Naive thymus-derived CD4-positive, alpha-beta T cell (primary cell): ENCODE data around the gene ZNF276. TPM values are rescaled to one million over a fixed set of nuclear protein-coding genes. Genes with fewer than 3 reads are reported as not detected.
"Not testable (repeated sequence)": the region's sequence is repeated elsewhere in the genome, so short reads cannot be mapped to it uniquely, and the experiment has no call there.

Experiments used
- ATAC-seq: fragments of 150-1000 bp; cut with Tn5 transposase; 2 replicates; pipeline ENCODE4 v1.10.0; 2021; ENCODE audit warnings: mild to moderate bottlenecking, moderate library complexity
- CTCF ChIA-PET: fragments of 350-600 bp; sonication (Branson Sonifier 250); formaldehyde crosslinking; loops from one replicate; lab custom pipeline; 2021; ENCODE audit warnings: antibody characterized with exemption; lab: Charles Lee
- POLR2A ChIA-PET: fragments of 350-600 bp; sonication (Branson Sonifier 250); formaldehyde crosslinking; loops from one replicate; lab custom pipeline; 2021; ENCODE audit warnings: antibody characterized with exemption, inconsistent platforms; lab: Charles Lee
- DNase-seq, 9 donors: peaks; one replicate each; pipeline versions ENCODE4 v3.0.0 to v3.0.0-alpha.2; 2020 to 2022; ENCODE audit warnings: mixed read lengths in 1 of 9
- H3K27ac ChIP-seq: one replicate; pipeline ENCODE4 v1.7.0; 2013; ENCODE audit warnings: mild to moderate bottlenecking, low read depth, low read length, moderate library complexity
- H3K27me3 ChIP-seq, 2 donors: one replicate each; pipeline ENCODE4 v1.7.0; 2013; ENCODE audit warnings: low read length in 2 of 2, mild to moderate bottlenecking in 2 of 2, moderate library complexity in 2 of 2; ENCODE audit not compliant: control insufficient read depth in 2 of 2, insufficient read depth in 2 of 2
- H3K36me3 ChIP-seq, 3 experiments: 1 replicate in 2 of 3; 2 replicates in 1 of 3; pipeline ENCODE4 v1.7.0; 2013; ENCODE audit warnings: low read length in 3 of 3, mild to moderate bottlenecking in 3 of 3, moderate library complexity in 1 of 3; ENCODE audit not compliant: insufficient read depth in 3 of 3, control insufficient read depth in 2 of 3
- H3K4me1 ChIP-seq, 2 donors: one replicate each; pipeline ENCODE4 v1.7.0; 2013; ENCODE audit warnings: low read length in 2 of 2, mild to moderate bottlenecking in 2 of 2, moderate library complexity in 1 of 2; ENCODE audit not compliant: control insufficient read depth in 2 of 2, insufficient read depth in 2 of 2
- H3K4me3 ChIP-seq: 2 replicates; pipeline ENCODE4 v1.7.0; 2013; ENCODE audit warnings: mild to moderate bottlenecking, low read length
- H3K9me3 ChIP-seq, 3 experiments: 1 replicate in 2 of 3; 2 replicates in 1 of 3; pipeline ENCODE4 v1.7.0; 2013; ENCODE audit warnings: low read length in 3 of 3; ENCODE audit not compliant: control insufficient read depth in 2 of 3
- H3K27ac Mint-ChIP-seq, 9 donors: one replicate each; pipeline ENCODE4 v1.8.0; 2020 to 2022; ENCODE audit warnings: mixed read lengths in 9 of 9, mild to moderate bottlenecking in 8 of 9, moderate library complexity in 5 of 9, inconsistent platforms in 2 of 9
- H3K27me3 Mint-ChIP-seq, 5 donors: one replicate each; pipeline ENCODE4 v1.8.0; 2021 to 2022; ENCODE audit warnings: mixed read lengths in 5 of 5, mild to moderate bottlenecking in 1 of 5
- H3K36me3 Mint-ChIP-seq, 5 donors: one replicate each; pipeline ENCODE4 v1.8.0; 2020 to 2022; ENCODE audit warnings: mixed read lengths in 5 of 5, mild to moderate bottlenecking in 3 of 5, inconsistent platforms in 1 of 5
- H3K4me1 Mint-ChIP-seq, 7 donors: one replicate each; pipeline ENCODE4 v1.8.0; 2020 to 2022; ENCODE audit warnings: mixed read lengths in 7 of 7, mild to moderate bottlenecking in 3 of 7, inconsistent platforms in 1 of 7
- H3K4me3 Mint-ChIP-seq, 10 donors: one replicate each; pipeline ENCODE4 v1.8.0; 2020 to 2022; ENCODE audit warnings: mild to moderate bottlenecking in 10 of 10, mixed read lengths in 10 of 10, moderate library complexity in 6 of 10, inconsistent platforms in 2 of 10
- H3K9me3 Mint-ChIP-seq, 11 donors: one replicate each; pipeline ENCODE4 v1.8.0; 2020 to 2022; ENCODE audit warnings: mixed read lengths in 11 of 11, mild to moderate bottlenecking in 4 of 11, inconsistent platforms in 1 of 11, moderate library complexity in 1 of 11
- intact Hi-C, 2 donors: fragments of 100-400 bp; cut with micrococcal nuclease; formaldehyde crosslinking; loops; one replicate each; pipeline ENCODE4 v1.15.1; 2023
- polyA plus RNA-seq, 2 donors: library from polyadenylated mRNA; unstranded; fragments of 300-500 nt; fragmentation: Illumina TruSeq; gene quantifications; one replicate each; pipeline ENCODE4 v1.2.3, GENCODE V29; 2021
- total RNA-seq, 6 experiments: library from RNA in 5 of 6; stranded (reverse) in 5 of 6; gene quantifications; 1 replicate in 5 of 6; 2 replicates in 1 of 6; pipeline ENCODE4 v1.2.3 and lab custom pipeline; 2021 to 2026

ZNF276 gene
- total and polyA plus RNA-seq, 7 experiments from 2014 or later = 17.0 to 160 (median 115) TPM

- Histone ChIP-seq H3K4me1 (peaks cover 27 to 28% of the 10 kb centered on the region in 2 donors), H3K36me3 (peaks cover 0 to 29% (median 0%) of the 10 kb centered on the region in 3 experiments)
- H3K27ac ChIP-seq, intact Hi-C loops, H3K27me3 ChIP-seq, H3K9me3 Mint-ChIP-seq, H3K4me3 Mint-ChIP-seq, ATAC-seq, H3K4me3 ChIP-seq, H3K27me3 Mint-ChIP-seq, DNase-seq, H3K9me3 ChIP-seq, H3K36me3 Mint-ChIP-seq: not testable (repeated sequence)
- peak overlapping the region in 6 of 9 donors; percentile 9 to 89 (median 48) for H3K27ac Mint-ChIP-seq
- H3K4me1 Mint-ChIP-seq = peaks cover 0 to 34% (median 17%) of the 10 kb centered on the region in 7 donors
- ChIA-PET CTCF (interaction anchor here (1.5 to 4.1 kb wide), 3 partner anchors 34 to 163 kb away, joined by 6 to 71 read pairs (median 52); no protein-coding TSS in a partner anchor), POLR2A (interaction anchor here (0.8 to 3.5 kb wide), 5 partner anchors 9 to 174 kb away, joined by 4 to 23 read pairs (median 10); partner anchors contain the start of genes CDK10 and TCF25)
These were observed 22.6 kb upstream of the ZNF276 start for GRCh38 chr16:89698717-89699116.

GRCh38 chr16:89699629-89700099 lies 21.7 kb upstream of the ZNF276 start:
- intact Hi-C loops = loop anchor here (1.0 to 10.0 kb wide), 15 partner anchors 13 to 897 kb away; partner anchors contain the start of genes CDK10 (in 2 of the 2), ANKRD11 (in 1 of the 2), CDT1 (in 1 of the 2) and CHMP1A (in 1 of the 2)
- H3K27ac Mint-ChIP-seq = peak overlapping the region in 7 of 9 donors; percentile 76 to 89 (median 84)
- H3K4me3 ChIP-seq, H3K9me3 Mint-ChIP-seq, H3K27me3 ChIP-seq, H3K9me3 ChIP-seq, H3K27me3 Mint-ChIP-seq, H3K36me3 Mint-ChIP-seq, DNase-seq, ATAC-seq: not testable (repeated sequence)
- ChIA-PET CTCF (interaction anchor here (0.6 to 4.1 kb wide), 25 partner anchors 9 to 321 kb away, joined by 3 to 71 read pairs (median 4); partner anchors contain the start of genes CDK10 and TCF25), POLR2A (interaction anchor here (0.6 to 3.5 kb wide), 14 partner anchors 13 to 222 kb away, joined by 3 to 23 read pairs (median 5); partner anchors contain the start of genes CDK10, CHMP1A, SPATA33 and TCF25)
- H3K36me3 ChIP-seq = peaks cover 0 to 24% (median 0%) of the 10 kb centered on the region in 3 experiments
- peak overlapping the region; percentile 73 for H3K27ac ChIP-seq
- H3K4me1 ChIP-seq = peaks cover 27 to 28% of the 10 kb centered on the region in 2 donors
- peaks cover 0 to 34% (median 17%) of the 10 kb centered on the region in 7 donors for H3K4me1 Mint-ChIP-seq
- H3K4me3 Mint-ChIP-seq = peak overlapping the region in 8 of 10 donors; percentile 52 to 84 (median 74)

- H3K9me3 ChIP-seq = no peaks in the 10 kb centered on the region
- peak overlapping the region; percentile 41 for H3K4me3 ChIP-seq
- no peaks in the 10 kb centered on the region for H3K27me3 Mint-ChIP-seq
- peaks cover 27 to 28% of the 10 kb centered on the region in 2 donors for H3K4me1 ChIP-seq
- H3K27ac ChIP-seq = peak overlapping the region; percentile 73
- DNase-seq (peak; percentile 88 to 99 (median 92)), ATAC-seq (peak; percentile 52)
- POLR2A ChIA-PET = interaction anchor here (0.6 to 3.5 kb wide), 16 partner anchors 14 to 222 kb away, joined by 3 to 23 read pairs (median 4); partner anchors contain the start of genes CDK10, CHMP1A, SPATA33 and TCF25
- H3K4me3 Mint-ChIP-seq = peak overlapping the region; percentile 52 to 84 (median 74)
- H3K9me3 Mint-ChIP-seq = no peaks in the 10 kb centered on the region
- peak overlapping the region in 8 of 9 donors; percentile 46 to 89 (median 80) for H3K27ac Mint-ChIP-seq
- H3K36me3 Mint-ChIP-seq = peaks cover 0 to 4% (median 0%) of the 10 kb centered on the region in 5 donors
- peaks cover 0 to 20% (median 0%) of the 10 kb centered on the region in 3 experiments for H3K36me3 ChIP-seq
- no peaks in the 10 kb centered on the region for H3K27me3 ChIP-seq
- CTCF ChIA-PET = interaction anchor here (0.6 to 4.1 kb wide), 27 partner anchors 9 to 375 kb away, joined by 3 to 71 read pairs (median 4); partner anchors contain the start of genes CDK10 and TCF25
- intact Hi-C loops = loop anchor here (1.0 to 10.0 kb wide), 15 partner anchors 14 to 898 kb away; partner anchors contain the start of genes CDK10 (in 2 of the 2), ANKRD11 (in 1 of the 2), CDT1 (in 1 of the 2) and CHMP1A (in 1 of the 2)
- peaks cover 0 to 34% (median 17%) of the 10 kb centered on the region in 7 donors for H3K4me1 Mint-ChIP-seq
These were observed 21.2 kb upstream of the ZNF276 start for GRCh38 chr16:89700100-89700648.

GRCh38 chr16:89700649-89701424 lies 20.5 kb upstream of the ZNF276 start:
- Mint-ChIP-seq H3K9me3 (no peaks in the 10 kb centered on the region), H3K27me3 (no peaks in the 10 kb centered on the region), H3K4me1 (peaks cover under 1 to 30% (median 16%) of the 10 kb centered on the region in 7 donors), H3K4me3 (peak overlapping the region; percentile 66 to 86 (median 76)), H3K27ac (peak overlapping the region in 8 of 9 donors; percentile 46 to 89 (median 85)), H3K36me3 (peaks cover 0 to 4% (median 0%) of the 10 kb centered on the region in 5 donors)
- H3K27me3 ChIP-seq = no peaks in the 10 kb centered on the region
- no peaks in the 10 kb centered on the region for H3K9me3 ChIP-seq
- intact Hi-C loops = loop anchor here (1.0 to 10.0 kb wide), 17 partner anchors 15 to 899 kb away; partner anchors contain the start of genes CDK10 (in 2 of the 2), ANKRD11 (in 1 of the 2), CDT1 (in 1 of the 2) and CHMP1A (in 1 of the 2)
- CTCF ChIA-PET = interaction anchor here (0.6 to 4.1 kb wide), 23 partner anchors 8 to 375 kb away, joined by 3 to 71 read pairs (median 4); partner anchors contain the start of genes CDK10 and TCF25
- H3K36me3 ChIP-seq = peaks cover 0 to 14% (median 0%) of the 10 kb centered on the region in 3 experiments
- peak overlapping the region; percentile 73 for H3K27ac ChIP-seq
- peaks cover 28% of the 10 kb centered on the region in 2 donors for H3K4me1 ChIP-seq
- peak overlapping the region; percentile 41 for H3K4me3 ChIP-seq
- POLR2A ChIA-PET = interaction anchor here (0.6 to 3.5 kb wide), 14 partner anchors 15 to 221 kb away, joined by 3 to 23 read pairs (median 5); partner anchors contain the start of genes CDK10, CHMP1A, SPATA33 and TCF25
- ATAC-seq = peak; percentile 17
- DNase-seq = peak; percentile 46 to 60 (median 58)

GRCh38 chr16:89701425-89702406 lies 19.6 kb upstream of the ZNF276 start, which contains the start of gene SPATA2L:
SPATA2L (minus strand) TSS chr16:89701705; CDS start chr16:89701232, 473 bp downstream.
- CTCF ChIA-PET = interaction anchor here (0.6 to 4.1 kb wide), 9 partner anchors 16 to 172 kb away, joined by 4 to 71 read pairs (median 5); partner anchors contain the start of gene TCF25
- peak; percentile 90 for ATAC-seq

More at GRCh38 chr16:89701425-89702406, 19.6 kb upstream of the ZNF276 start, which contains the start of gene SPATA2L:
- Histone ChIP-seq H3K9me3 (no peaks in the 10 kb centered on the region), H3K36me3 (peaks cover 0 to 10% (median 0%) of the 10 kb centered on the region in 3 experiments), H3K27me3 (no peaks in the 10 kb centered on the region), H3K27ac (peak within 1 kb of the TSS; percentile 73), H3K4me3 (peak within 1 kb of the TSS; percentile 41), H3K4me1 (peaks cover 19 to 26% of the 10 kb centered on the region in 2 donors)
- H3K27me3 Mint-ChIP-seq = no peaks in the 10 kb centered on the region
- H3K9me3 Mint-ChIP-seq = no peaks in the 10 kb centered on the region
- DNase-seq = peak; percentile 96 to 100 (median 99)
- H3K36me3 Mint-ChIP-seq = peaks cover 0 to 4% (median 0%) of the 10 kb centered on the region in 5 donors
- H3K27ac Mint-ChIP-seq = peak within 1 kb of the TSS; percentile 64 to 90 (median 87)
- peaks cover 5 to 34% (median 21%) of the 10 kb centered on the region in 7 donors for H3K4me1 Mint-ChIP-seq
- intact Hi-C loops = loop anchor here (1.0 to 10.0 kb wide), 9 partner anchors 10 to 899 kb away; partner anchors contain the start of genes ANKRD11 (in 1 of the 2), CDT1 (in 1 of the 2), FANCA (in 1 of the 2) and RPL13 (in 1 of the 2)
- H3K4me3 Mint-ChIP-seq = peak within 1 kb of the TSS; percentile 66 to 86 (median 76)
- POLR2A ChIA-PET = interaction anchor here (0.6 to 3.5 kb wide), 9 partner anchors 10 to 171 kb away, joined by 3 to 23 read pairs (median 13); partner anchors contain the start of genes CDK10, CHMP1A, SPATA33 and TCF25
